Eye (tissue), 1 donor: ENCODE data around the gene IFNA14.
"Not testable (repeated sequence)": the region's sequence is repeated elsewhere in the genome, so short reads cannot be mapped to it uniquely, and the experiment has no call there.

Experiments
- DNase-seq: peaks from one replicate; pipeline ENCODE4 v3.0.0-alpha.2; 2015

The IFNA14 gene

DNA sequence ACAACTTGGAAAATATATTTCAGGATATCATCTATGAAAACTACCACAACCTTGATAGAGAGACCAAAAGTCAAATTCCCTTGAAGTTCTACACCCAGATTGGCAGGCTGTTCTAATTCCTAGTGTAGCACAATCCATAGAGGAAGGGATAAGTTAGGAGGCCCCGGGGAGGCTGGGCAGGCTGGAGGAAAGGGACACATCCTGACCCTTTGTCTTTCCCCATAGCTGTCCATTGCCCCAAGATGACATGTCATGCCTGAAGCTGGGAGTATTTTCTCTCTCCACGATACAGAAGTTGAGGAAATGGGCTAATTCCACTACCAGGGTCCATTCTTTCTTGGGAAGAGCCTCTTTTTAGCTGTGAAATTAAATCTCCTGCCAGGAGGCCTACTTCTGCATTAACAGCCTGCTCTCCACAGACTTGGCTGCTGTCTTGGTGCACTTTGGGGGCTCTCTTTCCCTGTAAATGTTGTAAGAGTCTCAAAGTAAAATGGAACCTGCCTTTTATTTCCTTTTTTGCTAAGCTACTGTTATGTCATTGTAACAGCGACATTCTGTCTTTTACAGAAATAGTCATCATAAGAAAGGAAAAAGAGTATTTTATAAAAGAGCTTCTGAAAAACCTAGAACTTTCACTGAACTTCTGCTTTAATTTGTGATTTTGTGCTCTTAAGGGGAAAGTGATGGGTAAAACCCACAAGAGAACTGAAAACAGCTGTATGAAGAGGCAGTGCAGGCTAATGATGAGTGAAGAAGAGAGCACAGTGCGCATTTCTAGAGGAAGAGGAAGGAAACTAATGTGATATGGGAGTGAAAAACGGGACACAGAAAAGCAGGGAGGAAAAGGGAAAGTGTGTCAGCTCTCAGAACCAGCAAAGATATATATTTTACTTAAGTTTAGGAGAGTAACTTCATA, 26.1 kb downstream of the IFNA14 start:
- DNase-seq = not testable (repeated sequence)

DNA sequence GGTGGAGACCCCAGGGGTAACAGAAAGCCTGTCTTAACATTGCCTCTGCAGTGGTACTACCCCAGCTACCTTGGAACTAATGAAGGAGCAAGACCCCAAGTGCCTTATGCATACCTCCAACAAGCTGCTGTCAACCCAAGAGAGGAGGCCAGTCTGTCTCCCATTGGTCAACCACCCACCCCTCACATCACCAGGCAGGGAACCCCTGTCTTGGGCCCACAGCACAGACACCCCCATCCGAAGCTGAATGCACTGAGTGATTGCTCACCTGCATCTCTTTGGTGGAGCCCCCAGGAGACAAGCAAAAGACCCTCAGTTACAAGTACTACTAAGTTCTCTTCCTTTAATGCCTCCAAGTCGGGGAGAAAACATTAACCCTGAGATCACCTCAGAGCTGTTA, 27.6 kb downstream of the IFNA14 start:
- not testable (repeated sequence) for DNase-seq

DNA sequence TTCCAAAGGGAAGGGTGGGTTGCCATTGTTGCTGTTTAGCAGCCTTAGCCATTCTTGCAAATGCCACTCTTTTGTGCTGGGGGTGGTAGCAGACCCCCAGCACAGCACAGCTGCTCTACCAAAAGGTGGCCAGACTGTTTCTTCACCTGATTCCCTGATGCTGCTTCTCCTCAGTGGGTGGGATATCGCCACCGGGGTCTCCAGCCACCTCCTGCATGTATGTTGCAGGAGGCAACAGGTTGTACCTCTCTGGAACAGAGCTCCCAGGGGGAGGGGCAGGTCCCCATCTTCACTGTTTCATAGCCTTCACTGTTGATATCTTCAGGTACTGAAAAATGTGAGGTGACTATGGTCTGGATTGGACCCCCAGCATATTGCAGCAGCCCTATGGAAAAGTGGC, 29.0 kb downstream of the IFNA14 start:
- not testable (repeated sequence) for DNase-seq

DNA sequence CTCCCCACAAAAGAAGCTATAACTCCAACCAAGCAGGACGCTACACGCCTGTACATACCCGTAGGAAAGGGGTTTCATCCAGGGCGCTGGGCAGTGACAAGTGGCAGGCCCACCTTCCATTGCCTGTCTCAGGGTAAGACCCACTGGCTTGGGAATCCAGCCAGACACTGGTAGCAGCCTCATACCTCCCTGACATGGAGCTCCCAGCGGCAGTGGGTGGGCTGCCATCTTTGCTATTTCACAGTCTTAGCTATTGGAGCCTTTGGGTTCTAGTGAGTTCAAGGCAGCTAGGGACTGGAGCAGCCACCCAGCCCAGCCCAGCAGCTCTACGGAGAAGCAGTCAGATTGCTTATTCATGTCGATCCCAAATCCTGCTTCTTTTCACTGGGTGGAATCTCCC, 29.5 kb downstream of the IFNA14 start:
- no peak for DNase-seq

DNA sequence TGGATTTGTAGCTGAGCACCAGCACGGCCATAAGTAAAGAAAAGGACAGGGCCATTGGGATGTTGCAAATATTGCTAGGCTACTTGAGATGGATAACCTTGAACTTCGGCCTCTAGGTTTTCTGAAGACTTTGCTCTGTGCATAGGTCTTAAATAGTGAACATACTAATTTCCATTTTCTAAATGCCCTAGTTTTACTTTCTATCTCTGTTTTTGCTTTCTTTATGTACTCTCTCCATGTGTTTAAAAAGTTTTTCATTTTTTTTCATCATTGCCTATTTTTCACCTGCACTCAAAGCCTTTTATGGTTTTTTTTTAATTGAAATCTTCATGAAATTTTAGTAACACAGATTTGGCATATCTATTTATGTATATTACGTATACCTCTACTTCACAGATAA, 32.8 kb downstream of the IFNA14 start, which contains the start of gene IFNA10:
IFNA10 (minus strand) TSS at position 101 of the 400 bp plus-strand sequence; CDS start at position 55, 46 bp downstream.
- DNase-seq = not testable (repeated sequence)

DNA sequence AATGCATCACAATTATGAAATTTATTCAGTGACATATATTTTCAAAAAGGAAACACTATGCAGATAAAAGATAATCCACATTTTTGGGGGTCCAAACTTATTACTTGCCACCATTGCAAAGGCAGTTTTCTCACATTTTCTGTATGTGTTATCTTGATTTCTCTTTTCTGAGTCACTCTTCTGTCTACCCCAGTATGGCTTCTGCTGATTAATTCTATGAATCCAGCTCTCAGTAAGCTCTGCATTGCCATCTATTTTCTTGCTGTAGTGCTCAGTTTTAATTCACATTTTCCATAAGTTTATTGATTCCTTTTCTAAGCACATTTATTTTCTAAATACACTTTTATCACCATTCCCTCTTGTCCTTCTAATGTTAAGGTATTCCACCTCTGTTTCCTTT, 34.6 kb downstream of the IFNA14 start:
- no peak for DNase-seq

DNA sequence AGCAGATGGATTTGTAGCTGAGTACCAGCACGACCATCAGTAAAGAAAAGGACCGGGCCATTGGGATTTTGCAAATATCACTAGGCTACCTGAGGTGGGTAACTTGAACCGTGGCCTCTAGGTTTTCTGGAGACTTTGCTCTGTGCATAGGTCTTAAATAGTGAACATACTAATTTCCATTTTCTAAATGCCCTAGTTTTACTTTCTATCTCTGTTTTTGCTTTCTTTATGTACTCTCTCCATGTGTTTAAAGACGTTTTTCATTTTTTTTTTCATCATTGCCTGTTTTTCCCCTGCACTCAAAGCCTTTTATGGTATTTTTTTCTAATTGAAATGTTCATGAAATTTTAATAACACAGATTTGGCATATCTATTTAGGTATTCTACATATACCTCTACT, 37.7 kb downstream of the IFNA14 start, which contains the start of gene IFNA7:
IFNA7 (minus strand) TSS at position 101 of the 400 bp plus-strand sequence; CDS start at position 61, 40 bp downstream.
- DNase-seq = not testable (repeated sequence)

DNA sequence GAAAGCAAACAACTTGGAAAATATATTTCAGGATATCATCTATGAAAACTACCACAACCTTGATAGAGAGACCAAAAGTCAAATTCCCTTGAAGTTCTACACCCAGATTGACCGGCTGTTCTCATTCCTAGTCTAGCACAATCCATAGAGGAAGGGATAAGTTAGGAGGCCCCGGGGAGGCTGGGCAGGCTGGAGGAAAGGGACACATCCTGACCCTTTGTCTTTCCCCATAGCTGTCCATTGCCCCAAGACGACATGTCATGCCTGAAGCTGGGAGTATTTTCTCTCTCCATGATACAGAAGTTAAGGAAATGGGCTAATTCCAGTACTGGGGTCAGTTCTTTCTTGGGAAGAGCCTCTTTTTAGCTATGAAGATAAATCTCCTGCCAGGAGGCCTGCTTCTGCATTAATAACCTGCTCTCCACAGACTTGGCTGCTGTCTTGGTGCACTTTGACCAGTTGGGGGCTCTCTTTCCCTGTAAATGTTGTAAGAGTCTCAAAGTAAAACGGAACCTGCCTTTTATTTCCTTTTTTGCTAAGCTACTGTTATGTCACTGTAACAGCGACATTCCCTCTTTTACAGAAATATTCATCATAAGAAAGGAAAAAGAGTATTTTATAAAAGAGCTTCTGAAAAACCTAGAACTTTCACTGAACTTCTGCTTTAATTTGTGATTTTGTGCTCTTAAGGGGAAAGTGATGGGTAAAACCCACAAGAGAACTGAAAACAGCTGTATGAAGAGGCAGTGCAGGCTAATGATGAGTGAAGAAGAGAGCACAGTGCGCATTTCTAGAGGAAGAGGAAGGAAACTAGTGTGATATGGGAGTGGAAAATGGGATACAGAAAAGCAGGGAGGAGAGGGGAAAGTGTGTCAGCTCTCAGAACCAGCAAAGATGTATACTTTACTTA, 44.7 kb downstream of the IFNA14 start:
- DNase-seq = peak; percentile 23
